Rectal smooth muscle tissue (tissue), 1 donor: ENCODE results near the gene TIMP2.
"Not testable (repeated sequence)": the region's sequence is repeated elsewhere in the genome, so short reads cannot be mapped to it uniquely, and the experiment has no call there.

Experiments
- H3K27ac ChIP-seq: one replicate; pipeline ENCODE4 v1.7.0; 2013; ENCODE audit warnings: low read depth, low read length, inconsistent platforms
- H3K27me3 ChIP-seq: one replicate; pipeline ENCODE4 v1.7.0; 2013; ENCODE audit warnings: low read length; ENCODE audit not compliant: control insufficient read depth, insufficient read depth
- H3K36me3 ChIP-seq: one replicate; pipeline ENCODE4 v1.7.0; 2013; ENCODE audit warnings: low read length; ENCODE audit not compliant: control insufficient read depth, insufficient read depth
- H3K4me1 ChIP-seq: one replicate; pipeline ENCODE4 v1.7.0; 2013; ENCODE audit warnings: low read length; ENCODE audit not compliant: control insufficient read depth, insufficient read depth
- H3K4me3 ChIP-seq: one replicate; pipeline ENCODE4 v1.7.0; 2013; ENCODE audit warnings: low read length
- H3K9ac ChIP-seq: one replicate; pipeline ENCODE4 v1.7.0; 2013; ENCODE audit warnings: low read length

Gene TIMP2

GRCh38 chr17:78952706-78953105, 27.5 kb upstream of the TIMP2 start:
- no peaks in the 10 kb centered on the region for H3K4me1 ChIP-seq
- H3K9ac ChIP-seq, result no peak overlapping the region
- H3K36me3 ChIP-seq, result no peaks in the 10 kb centered on the region
- H3K27ac ChIP-seq, result no peak overlapping the region
- H3K4me3 ChIP-seq, result no peak overlapping the region
- no peaks in the 10 kb centered on the region for H3K27me3 ChIP-seq

- no peak overlapping the region for H3K4me3 ChIP-seq
- no peaks in the 10 kb centered on the region for H3K27me3 ChIP-seq
- H3K4me1 ChIP-seq, result no peaks in the 10 kb centered on the region
- H3K9ac ChIP-seq, result no peak overlapping the region
- peak overlapping the region; percentile 38 for H3K27ac ChIP-seq
- H3K36me3 ChIP-seq, result no peaks in the 10 kb centered on the region
These were observed 26.9 kb upstream of the TIMP2 start for GRCh38 chr17:78951967-78952551.

- Histone ChIP-seq H3K4me3 (no peak overlapping the region), H3K27me3 (no peaks in the 10 kb centered on the region), H3K27ac (no peak overlapping the region), H3K4me1 (no peaks in the 10 kb centered on the region), H3K36me3 (no peaks in the 10 kb centered on the region), H3K9ac (no peak overlapping the region)
These were observed 25.7 kb upstream of the TIMP2 start for GRCh38 chr17:78950870-78951269.

- Histone ChIP-seq H3K27ac (no peak overlapping the region), H3K4me3 (no peak overlapping the region), H3K36me3 (no peaks in the 10 kb centered on the region), H3K4me1 (no peaks in the 10 kb centered on the region), H3K9ac (no peak overlapping the region), H3K27me3 (no peaks in the 10 kb centered on the region)
These were observed 22.3 kb upstream of the TIMP2 start for GRCh38 chr17:78947235-78948149.

GRCh38 chr17:78946631-78947030, 21.4 kb upstream of the TIMP2 start:
- no peak overlapping the region for H3K4me3 ChIP-seq
- no peaks in the 10 kb centered on the region for H3K4me1 ChIP-seq
- no peak overlapping the region for H3K9ac ChIP-seq
- no peaks in the 10 kb centered on the region for H3K27me3 ChIP-seq
- no peaks in the 10 kb centered on the region for H3K36me3 ChIP-seq
- no peak overlapping the region for H3K27ac ChIP-seq

- Histone ChIP-seq H3K27ac (no peak overlapping the region), H3K27me3 (no peaks in the 10 kb centered on the region), H3K4me1 (no peaks in the 10 kb centered on the region), H3K36me3 (no peaks in the 10 kb centered on the region), H3K9ac (no peak overlapping the region), H3K4me3 (no peak overlapping the region)
These were observed 20.9 kb upstream of the TIMP2 start for GRCh38 chr17:78946131-78946530.

- H3K27me3 ChIP-seq, H3K4me3 ChIP-seq, H3K4me1 ChIP-seq, H3K27ac ChIP-seq, H3K9ac ChIP-seq, H3K36me3 ChIP-seq: not testable (repeated sequence)
These were observed 20.3 kb upstream of the TIMP2 start for GRCh38 chr17:78945455-78945854.

GRCh38 chr17:78944956-78945355, 19.8 kb upstream of the TIMP2 start:
- no peaks in the 10 kb centered on the region for H3K27me3 ChIP-seq
- H3K36me3 ChIP-seq, result no peaks in the 10 kb centered on the region
- H3K4me3 ChIP-seq, result no peak overlapping the region
- H3K27ac ChIP-seq, result no peak overlapping the region
- no peak overlapping the region for H3K9ac ChIP-seq
- H3K4me1 ChIP-seq, result no peaks in the 10 kb centered on the region

- Histone ChIP-seq H3K27ac (no peak overlapping the region), H3K9ac (no peak overlapping the region), H3K36me3 (no peaks in the 10 kb centered on the region), H3K27me3 (no peaks in the 10 kb centered on the region), H3K4me1 (no peaks in the 10 kb centered on the region), H3K4me3 (no peak overlapping the region)
These were observed 18.8 kb upstream of the TIMP2 start for GRCh38 chr17:78944026-78944425.

- Histone ChIP-seq H3K27ac (no peak overlapping the region), H3K4me3 (no peak overlapping the region), H3K4me1 (peaks cover 3% of the 10 kb centered on the region), H3K27me3 (no peaks in the 10 kb centered on the region), H3K9ac (no peak overlapping the region), H3K36me3 (no peaks in the 10 kb centered on the region)
These were observed 15.5 kb upstream of the TIMP2 start for GRCh38 chr17:78940708-78941107.

GRCh38 chr17:78940258-78940657, 15.1 kb upstream of the TIMP2 start:
- Histone ChIP-seq H3K4me3 (no peak overlapping the region), H3K27me3 (no peaks in the 10 kb centered on the region), H3K27ac (no peak overlapping the region), H3K36me3 (no peaks in the 10 kb centered on the region), H3K4me1 (peaks cover 6% of the 10 kb centered on the region), H3K9ac (no peak overlapping the region)

- H3K36me3 ChIP-seq, result no peaks in the 10 kb centered on the region
- H3K27me3 ChIP-seq, result no peaks in the 10 kb centered on the region
- H3K4me1 ChIP-seq, result peaks cover 13% of the 10 kb centered on the region
- no peak overlapping the region for H3K27ac ChIP-seq
- no peak overlapping the region for H3K9ac ChIP-seq
- H3K4me3 ChIP-seq, result no peak overlapping the region
These were observed 14.4 kb upstream of the TIMP2 start for GRCh38 chr17:78939615-78940014.

- no peak overlapping the region for H3K4me3 ChIP-seq
- H3K27me3 ChIP-seq, result no peaks in the 10 kb centered on the region
- no peaks in the 10 kb centered on the region for H3K36me3 ChIP-seq
- no peak overlapping the region for H3K9ac ChIP-seq
- H3K4me1 ChIP-seq, result peaks cover 25% of the 10 kb centered on the region
- no peak overlapping the region for H3K27ac ChIP-seq
These were observed 12.4 kb upstream of the TIMP2 start for GRCh38 chr17:78937561-78937960.
